T47D (cell line): ENCODE results near the gene PIP4K2B.
A peak's percentile ranks its signal among the peaks of the same experiment; 100 is the strongest.

Experiments used
- DNase-seq, 2 experiments: peaks; one replicate each; pipeline versions ENCODE4 v3.0.0 to v3.0.0-alpha.2; 2011 to 2012; ENCODE audit warnings: low read depth in 1 of 2, low spot score in 1 of 2
- JUND ChIP-seq: IDR thresholded peaks from 2 replicates; pipeline ENCODE4 v1.6.1; 2012; ENCODE audit warnings: low read depth
- in situ Hi-C: cut with HindIII; loops from 2 replicates; pipeline ENCODE4 v1.10.0; 2016; ENCODE audit warnings: low sequenced_read_pairs, low pct_unique_long_range_greater_than_20kb

PIP4K2B gene

DNA sequence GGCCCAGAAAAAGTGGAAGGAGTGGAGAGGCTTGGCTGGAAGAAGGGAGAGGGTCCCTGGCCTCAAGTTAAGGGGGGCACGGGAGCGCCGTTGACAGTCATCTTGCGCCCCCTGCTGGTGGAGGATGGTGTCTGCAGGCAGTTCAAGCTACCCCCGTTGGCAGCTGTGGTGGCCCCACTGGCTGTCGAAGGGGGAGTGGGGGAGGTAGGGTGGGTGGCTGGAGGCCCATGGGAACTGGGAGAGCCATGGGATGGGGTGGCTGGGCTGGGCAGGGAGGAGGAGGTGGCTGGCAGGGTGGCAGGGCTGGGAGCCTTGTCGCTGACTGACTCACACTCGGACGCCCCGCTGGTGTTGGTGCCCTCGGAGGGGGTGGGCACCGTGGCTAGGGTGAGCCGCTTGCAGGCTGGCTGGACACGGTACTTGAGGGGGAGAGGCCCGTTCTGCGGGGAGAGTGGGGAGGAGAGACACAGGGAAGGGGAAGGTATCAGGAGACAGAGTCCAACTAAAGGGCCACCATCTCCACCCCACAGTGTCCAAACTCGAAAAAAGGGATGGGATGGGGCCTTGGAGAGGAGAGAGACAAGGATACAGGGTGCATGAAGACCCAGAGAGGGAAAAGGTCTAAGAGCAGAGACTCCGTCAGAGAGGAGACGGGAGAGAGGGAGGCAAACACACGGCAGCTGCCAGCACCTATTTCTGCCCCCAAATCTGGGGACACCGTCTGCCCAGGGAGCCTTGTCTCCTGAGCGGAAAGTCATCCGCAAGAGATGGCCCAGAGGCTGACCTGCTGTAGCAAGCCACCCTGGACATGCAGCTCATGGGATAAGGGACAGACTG is 64.0 kb downstream of the PIP4K2B start:
- no peak for TF ChIP-seq JUND
- in situ Hi-C loops = no loop called here
- peak; percentile 48 to 76 for DNase-seq

DNA sequence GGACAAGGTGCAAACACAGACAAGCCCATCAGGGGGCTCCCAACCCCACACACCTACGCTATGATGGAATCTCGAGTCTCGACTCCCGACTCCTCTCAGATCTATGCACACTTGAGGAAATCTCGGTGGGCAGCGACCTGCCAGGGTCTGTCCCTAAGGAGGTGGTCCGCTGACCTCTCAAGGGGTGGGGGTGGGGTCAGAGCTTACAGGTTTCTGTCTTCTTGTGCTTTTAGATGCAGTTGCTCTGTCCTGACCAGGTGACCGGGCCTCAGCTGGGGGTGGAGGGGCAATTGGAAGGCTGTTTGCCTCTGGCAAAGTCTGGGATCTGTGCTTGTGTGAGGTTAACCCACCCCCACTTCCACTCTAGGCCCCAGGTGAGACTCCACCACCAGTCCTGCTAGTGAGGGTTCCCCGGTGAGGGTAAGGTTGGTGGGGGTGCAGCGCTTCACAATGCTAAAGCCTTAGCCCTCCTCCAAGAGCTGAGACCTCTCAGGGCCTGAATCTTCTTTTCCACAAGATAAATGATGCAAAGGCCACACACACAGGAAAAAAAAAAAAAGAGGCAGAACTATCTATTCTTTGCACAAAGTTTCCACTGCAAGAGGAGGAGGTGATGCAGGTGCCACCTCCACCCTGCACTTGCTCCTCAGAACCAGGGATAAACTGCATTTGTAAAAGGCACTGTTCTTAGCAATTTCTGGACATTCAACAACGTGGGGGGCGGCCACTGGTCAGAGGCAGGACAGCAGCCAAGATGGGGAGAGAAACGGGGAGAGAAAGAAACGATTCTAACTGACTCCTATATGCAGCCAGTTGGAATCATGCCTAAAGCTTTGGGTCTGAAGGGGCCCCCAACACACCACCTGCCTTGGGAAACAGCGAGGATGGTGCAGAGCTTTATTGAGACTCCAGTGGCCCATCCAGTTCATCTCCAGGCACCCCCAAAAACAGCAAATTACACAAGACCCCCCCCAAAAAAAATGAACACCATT is 65.1 kb downstream of the PIP4K2B start:
- TF ChIP-seq JUND = no peak
- in situ Hi-C loops = no loop called here
- DNase-seq = peak in 1 of 2 experiments; percentile 71

DNA sequence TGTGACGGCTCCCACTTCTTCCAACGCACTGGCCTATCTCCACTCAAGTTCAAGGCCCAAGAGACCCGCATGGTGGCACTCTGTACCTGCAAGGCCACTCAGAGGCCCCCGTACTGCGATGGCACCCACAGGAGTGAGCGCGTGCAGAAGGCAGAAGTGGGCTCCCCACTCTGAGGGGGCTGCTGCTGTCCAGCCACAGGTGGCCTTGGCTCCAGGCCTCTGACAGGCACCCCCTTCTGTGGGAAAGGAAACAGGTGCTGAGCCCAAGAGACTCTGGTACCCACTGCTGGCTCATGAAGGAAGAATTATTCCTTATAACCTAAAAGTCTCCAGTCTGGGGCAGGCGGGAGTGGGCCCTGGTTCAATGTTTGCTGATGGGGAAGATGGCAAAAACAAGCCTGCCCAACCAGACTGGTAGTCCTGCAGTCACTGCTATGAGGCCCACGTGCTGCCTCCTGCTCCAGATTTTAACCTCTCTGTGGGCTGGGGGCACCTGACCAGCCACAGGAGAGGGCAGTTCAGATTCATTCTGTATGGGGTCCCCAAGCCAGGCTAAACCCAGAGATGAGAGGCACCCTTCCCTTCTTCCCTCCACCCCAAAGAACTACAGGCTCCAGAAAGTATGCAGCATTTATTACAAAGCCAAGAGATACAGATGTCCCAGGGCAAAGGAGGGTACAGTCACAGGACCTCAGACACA is 65.9 kb downstream of the PIP4K2B start:
- DNase-seq = peak; percentile 77 to 89
- in situ Hi-C loops = no loop called here
- peak; percentile 74 for TF ChIP-seq JUND

DNA sequence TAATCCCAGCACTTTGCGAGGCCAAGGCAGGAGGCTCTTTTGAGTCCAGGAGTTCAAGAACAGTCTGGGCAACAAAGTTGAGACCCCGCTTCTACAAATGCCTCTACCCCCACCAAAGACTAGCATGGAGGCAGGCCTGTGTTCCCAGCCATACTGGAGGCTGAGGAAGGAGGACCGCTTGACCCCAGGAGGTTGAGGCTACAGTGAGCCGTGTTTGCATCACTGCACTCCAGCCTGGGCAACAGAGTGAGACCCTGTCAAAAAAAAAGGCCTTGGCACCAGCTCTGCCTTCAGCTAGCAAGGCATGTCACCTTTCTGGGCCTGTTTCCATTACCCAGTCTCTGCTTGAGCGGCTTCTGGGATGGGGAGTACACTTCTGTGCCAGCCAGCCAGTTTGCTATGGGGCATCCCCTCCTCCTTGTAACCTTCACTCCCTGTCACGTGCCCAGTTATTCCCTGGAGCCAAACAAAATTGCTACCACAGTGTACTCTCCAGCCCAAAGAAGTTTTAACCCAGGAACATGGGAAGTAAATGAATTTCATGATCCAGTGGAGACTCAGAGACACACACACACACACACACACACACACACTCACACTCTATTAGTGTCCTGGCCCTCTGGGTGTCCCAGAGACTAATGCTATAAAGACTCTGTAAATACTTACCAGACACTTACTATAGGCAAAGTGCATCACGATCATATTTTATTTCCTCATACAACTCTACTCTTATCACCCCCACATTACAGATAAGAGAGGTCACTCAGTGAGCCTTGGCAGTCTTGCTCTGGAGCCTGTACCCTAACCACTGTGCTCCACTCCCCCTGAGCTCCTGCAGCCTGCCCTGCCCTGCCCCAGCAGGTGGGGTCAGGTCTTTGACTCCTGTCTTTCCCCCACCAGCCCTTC is 66.7 kb downstream of the PIP4K2B start:
- no peak for TF ChIP-seq JUND
- in situ Hi-C loops = no loop called here
- peak; percentile 67 to 82 for DNase-seq

DNA sequence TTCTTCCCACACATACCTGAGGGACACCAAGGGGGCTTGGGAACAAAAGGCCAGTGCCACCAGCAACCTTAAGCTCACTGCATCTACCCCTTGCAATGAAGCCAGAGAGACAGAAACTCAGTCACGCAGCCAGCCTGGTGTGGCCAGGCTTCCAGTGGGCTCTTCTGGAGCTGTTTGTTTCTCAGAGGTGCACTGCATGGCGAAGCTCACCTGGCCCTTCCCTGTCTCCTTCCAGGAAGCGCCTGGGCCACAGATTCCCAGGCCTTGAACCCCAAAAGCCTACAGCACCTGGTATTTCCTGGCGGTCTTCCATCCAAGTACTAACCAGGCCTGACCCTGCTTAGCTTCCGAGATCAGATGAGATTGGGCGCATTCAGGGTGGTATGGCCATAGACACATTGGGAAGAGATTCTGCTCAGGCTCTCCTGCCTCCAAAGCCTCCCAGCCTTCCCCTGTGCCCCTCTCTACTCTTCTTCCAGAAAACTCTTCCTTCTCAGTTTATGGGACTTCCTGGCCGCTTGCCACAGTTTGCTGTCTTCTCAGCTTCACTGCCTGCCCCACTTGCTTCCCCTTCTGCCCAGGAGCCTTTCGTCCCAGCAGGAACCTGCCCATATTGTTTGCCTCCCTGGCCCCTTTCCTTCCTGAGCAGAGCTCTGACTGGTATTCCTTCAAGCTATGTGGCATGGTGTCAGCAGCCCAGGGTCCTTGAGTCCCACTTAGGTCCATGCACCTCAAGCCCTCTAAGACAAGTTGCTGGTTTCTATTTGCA is 67.6 kb downstream of the PIP4K2B start:
- no peak for TF ChIP-seq JUND
- peak in 1 of 2 experiments; percentile 42 for DNase-seq
- in situ Hi-C loops = no loop called here

DNA sequence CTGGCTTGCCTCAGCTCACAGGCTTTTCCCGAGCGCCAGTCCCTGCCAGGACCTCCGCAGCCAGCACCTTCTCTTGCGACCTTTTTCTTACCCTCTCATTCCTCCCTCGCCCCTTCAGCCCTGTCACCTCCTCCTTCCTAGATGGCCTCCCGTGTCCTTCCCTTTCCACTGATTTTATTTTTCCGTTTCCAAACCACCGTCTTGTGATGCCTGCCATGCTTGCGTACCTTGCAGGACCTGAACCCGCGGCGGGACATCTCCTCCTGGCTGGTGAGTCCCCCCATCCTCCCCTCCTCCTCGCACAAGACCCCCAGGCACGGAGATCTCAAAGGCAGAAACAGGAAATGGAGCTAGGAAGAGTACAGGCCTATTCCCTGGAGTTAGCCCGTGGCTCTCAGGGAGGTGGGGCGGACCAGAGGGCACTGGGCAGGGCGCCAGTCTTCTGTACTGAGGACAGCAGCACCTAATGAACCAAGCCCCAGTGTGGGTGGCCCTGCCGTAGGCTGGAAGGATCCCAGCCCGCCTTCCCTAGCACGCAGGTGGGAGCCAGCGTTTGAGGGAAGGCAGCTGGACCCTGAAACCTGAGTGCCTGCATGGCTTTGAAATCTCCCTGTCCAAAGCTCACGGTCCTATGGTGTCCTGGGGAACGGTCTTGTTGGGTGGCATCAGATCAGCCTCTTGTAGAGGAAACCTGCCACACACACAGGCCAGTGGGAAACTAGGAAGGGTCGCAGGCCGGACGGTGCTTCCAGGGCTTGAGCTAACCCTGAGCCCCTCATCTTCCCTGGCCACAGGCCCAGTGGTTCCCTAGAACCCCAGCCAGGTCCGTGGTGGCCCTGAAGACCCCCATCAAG is 68.6 kb downstream of the PIP4K2B start:
- DNase-seq = peak in 1 of 2 experiments; percentile 81
- in situ Hi-C loops = no loop called here
- TF ChIP-seq JUND = no peak

DNA sequence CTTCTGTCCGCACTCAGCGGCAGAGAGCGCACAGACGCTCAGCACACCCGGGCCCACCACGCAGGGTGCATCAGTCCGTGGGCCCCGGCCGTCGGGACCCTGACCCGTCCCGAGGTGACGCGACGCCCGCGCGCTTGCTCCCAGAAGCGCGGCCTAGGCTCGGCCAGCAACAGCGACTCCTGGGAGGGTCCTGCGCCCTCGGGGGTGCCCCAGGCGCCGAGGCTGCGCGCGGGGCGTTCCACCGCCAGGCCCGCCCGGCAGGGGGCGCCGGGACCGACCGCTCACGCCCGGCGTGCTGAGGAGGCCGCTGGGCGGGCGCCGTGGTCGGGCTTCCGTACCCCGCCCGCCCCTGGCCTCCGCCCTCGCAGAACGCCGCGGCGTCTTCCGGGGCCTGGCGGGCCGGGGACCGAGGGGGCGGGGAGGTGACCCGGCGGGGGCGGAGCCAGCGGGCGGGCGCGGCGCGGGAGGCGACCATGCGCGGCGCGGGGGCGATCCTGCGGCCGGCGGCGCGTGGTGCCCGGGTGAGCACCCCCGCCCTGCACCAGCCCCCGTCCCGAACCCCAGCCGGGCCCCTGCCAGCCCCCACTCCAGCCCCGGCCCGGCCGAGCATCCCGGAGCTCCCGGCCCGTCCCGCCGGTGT is 69.3 kb downstream of the PIP4K2B start, which contains the start of gene CISD3:
Gene CISD3 (plus strand): TSS at position 456 of the 640 bp plus-strand sequence. CDS start 18 bp downstream, at position 474.
- DNase-seq = peak; percentile 92 to 93
- in situ Hi-C loops = no loop called here
- no peak for TF ChIP-seq JUND

DNA sequence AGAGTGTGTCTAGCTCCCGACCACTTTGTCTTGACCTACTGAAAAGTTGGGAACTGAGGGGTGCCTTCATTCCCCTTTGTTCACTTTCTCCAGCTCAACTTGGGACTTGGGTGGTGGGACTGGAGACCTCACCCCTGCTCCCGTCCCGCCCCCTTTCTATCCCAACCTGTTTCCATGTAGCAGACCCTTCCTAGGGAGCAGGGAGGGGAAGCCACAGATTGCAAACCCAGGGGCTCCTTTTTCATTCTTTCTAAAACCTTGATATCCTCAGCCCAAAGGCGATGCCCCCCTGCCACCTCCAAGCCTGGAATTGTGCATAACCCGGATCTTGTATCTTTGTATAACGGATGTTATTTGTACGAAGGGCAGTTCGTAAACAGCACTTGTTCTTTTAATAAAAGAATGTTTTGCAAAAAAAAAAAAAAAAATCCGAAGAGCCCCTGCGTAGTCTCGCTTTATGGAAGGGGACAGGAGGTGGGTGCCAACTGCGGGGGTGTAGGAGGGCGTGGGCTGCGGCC is 69.9 kb downstream of the PIP4K2B start:
- no peak for TF ChIP-seq JUND
- no peak for DNase-seq
- in situ Hi-C loops = no loop called here

DNA sequence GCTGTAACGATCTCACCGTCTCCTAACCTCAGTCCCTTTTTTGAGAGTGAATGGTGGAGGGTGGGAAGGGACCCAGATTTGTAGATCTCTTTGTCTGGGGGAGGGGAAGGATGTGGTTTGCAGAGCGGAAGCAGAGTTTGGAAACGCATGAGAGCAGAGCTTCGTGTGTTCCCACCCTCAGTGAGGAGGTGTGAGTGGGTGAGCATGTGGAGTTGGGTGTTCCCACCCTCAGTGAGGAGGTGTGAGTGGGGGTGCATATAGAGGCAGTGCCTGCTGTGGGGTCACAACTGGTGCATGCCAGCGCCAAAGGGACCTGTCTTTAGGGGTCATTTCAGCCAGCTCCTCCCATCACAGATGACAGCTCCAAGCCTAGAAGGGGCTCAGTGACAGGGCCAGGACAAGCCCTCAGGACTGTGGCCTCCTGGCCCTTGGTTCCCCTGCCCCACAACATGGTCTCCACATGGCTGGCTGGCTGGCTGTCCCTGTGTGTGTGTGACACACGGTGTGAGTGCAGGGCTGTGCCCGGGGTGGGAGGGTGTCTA is 71.0 kb downstream of the PIP4K2B start:
- DNase-seq = no peak
- in situ Hi-C loops = no loop called here
- no peak for TF ChIP-seq JUND
